Gastroesophageal sphincter (tissue), 4 donors: ENCODE results near the gene TOX4. TPM values are rescaled to one million over a fixed set of nuclear protein-coding genes. Genes with fewer than 3 reads are reported as not detected.

ENCODE experiments used
- ATAC-seq: fragments of 150-250 bp; one replicate; pipeline ENCODE4 v1.9.1; 2016; ENCODE audit warnings: mild to moderate bottlenecking, moderate library complexity
- H3K27ac ChIP-seq, 4 donors: fragments of 200-600 bp; sonication (generic) in 3 of 4; 1 replicate in 3 of 4; 2 replicates in 1 of 4; pipeline ENCODE4 v1.5.1; 2016 to 2019
- H3K27me3 ChIP-seq: fragments of 200-600 bp; sonication (generic); one replicate; pipeline ENCODE4 v1.5.1; 2019
- H3K36me3 ChIP-seq, 2 donors: fragments of 200-600 bp; sonication (generic); one replicate each; pipeline ENCODE4 v1.5.1; 2019; ENCODE audit warnings: control low read depth in 1 of 2
- H3K4me1 ChIP-seq, 3 donors: fragments of 200-600 bp; sonication (generic); 1 replicate in 2 of 3; 2 replicates in 1 of 3; pipeline ENCODE4 v1.5.1; 2016 to 2019; ENCODE audit warnings: control low read depth in 2 of 3
- H3K4me3 ChIP-seq, 2 donors: fragments of 200-600 bp; sonication (generic); one replicate each; pipeline ENCODE4 v1.5.1; 2019; ENCODE audit warnings: mild to moderate bottlenecking in 1 of 2, moderate library complexity in 1 of 2
- H3K9me3 ChIP-seq, 3 donors: fragments of 200-600 bp; sonication (generic); one replicate each; pipeline ENCODE4 v1.5.1; 2017 to 2019; ENCODE audit warnings: control low read depth in 2 of 3
- EP300 ChIP-seq: sonication (generic); formaldehyde crosslinking; IDR thresholded peaks from one replicate; pipeline ENCODE4 v1.6.1; 2017; ENCODE audit warnings: antibody characterized with exemption, mild to moderate bottlenecking
- POLR2A ChIP-seq, 2 donors: fragments of 450-650 bp; IDR thresholded peaks; one replicate each; pipeline ENCODE4 v1.6.1; 2017; ENCODE audit warnings: antibody characterized with exemption in 2 of 2, mild to moderate bottlenecking in 2 of 2, moderate library complexity in 1 of 2
- POLR2AphosphoS5 ChIP-seq: sonication (generic); formaldehyde crosslinking; IDR thresholded peaks from one replicate; pipeline ENCODE4 v1.6.1; 2017; ENCODE audit warnings: antibody characterized with exemption
- WGBS, 2 donors: methylation state at CpG; one replicate each; pipeline ENCODE4 v1.1.5; 2018; ENCODE audit warnings: low coverage in 1 of 2; 5-methylcytosine and 5-hydroxymethylcytosine counted together
- total RNA-seq, 4 donors: library from RNA; depleted of rRNA; stranded (reverse); fragments of >200 nt; gene quantifications; one replicate each; pipeline ENCODE4 v1.1.0, GENCODE V29; 2016
- TF ChIP-seq, protein P1 (sequence below), 4 experiments: fragments of 200-600 bp in 2 of 4; fragments of 450-650 bp in 2 of 4; sonication (generic) in 1 of 4; IDR thresholded peaks; one replicate each; pipeline ENCODE4 v1.5.1; 2017 to 2019; ENCODE audit warnings: antibody characterized with exemption in 4 of 4, mild to moderate bottlenecking in 2 of 4, moderate library complexity in 2 of 4

Gene TOX4
- total RNA-seq, 4 donors from 2014 or later: 39.8 to 82.4 (median 62.3) TPM

DNA sequence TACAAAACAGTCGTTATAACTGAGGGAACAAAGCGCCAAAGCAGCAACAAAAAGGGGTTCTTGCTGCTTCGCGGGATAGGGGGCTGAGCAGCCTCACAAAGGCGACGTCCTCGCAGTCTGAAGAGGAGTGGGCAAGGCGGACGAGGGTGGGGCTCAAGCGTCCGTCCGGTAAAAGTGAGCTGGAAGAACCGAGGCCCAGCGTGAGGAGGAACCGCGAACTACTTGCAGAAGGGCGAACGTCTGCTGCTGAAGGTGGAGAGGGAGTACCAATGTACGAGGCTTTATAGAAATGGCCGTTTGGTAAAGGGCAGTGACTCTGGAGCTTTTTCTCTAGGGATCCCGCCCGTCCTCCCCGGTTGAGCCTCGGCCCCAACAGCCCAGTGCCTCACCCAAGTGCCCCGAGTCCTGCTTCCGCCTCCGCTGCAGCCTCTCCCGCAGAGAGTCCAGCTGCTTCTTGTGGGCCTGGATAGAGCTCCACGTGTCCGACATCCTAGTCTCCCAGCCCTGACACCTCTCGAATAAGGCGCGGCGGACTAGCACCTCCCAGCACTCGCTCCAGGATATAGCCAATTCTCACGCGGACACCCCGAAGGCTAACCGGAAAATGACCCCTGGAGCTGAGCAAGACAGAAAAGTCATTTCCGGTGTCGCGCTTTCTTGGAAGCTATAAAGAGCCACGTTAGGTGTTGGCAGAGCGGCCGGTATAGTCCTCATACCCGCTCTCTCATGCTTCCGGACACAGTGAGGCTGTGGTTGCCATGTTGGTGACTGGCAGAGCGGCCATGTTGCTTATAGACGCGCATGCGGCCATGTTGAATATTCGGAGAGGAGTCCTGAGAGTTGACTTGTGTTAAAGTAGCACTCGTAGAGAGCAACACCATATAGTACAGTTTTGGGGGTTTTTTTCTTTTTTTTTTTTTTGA lies 34.0 kb downstream of the TOX4 start, which contains the start of gene METTL3:
Gene METTL3, minus strand, starts transcription at position 606 of the 923 bp plus-strand sequence. Its CDS starts 117 bp downstream, at position 489.
- H3K36me3 ChIP-seq: peaks cover 0 to 8% of the 10 kb centered on the region in 2 donors
- peak within 1 kb of the TSS; percentile 55 to 93 (median 82) for H3K27ac ChIP-seq
- H3K27me3 ChIP-seq: no peaks in the 10 kb centered on the region
- no peaks in the 10 kb centered on the region for H3K9me3 ChIP-seq
- H3K4me1 ChIP-seq: peaks cover 0 to 39% (median 12%) of the 10 kb centered on the region in 3 donors
- H3K4me3 ChIP-seq: peak within 1 kb of the TSS; percentile 70 to 75
- TF ChIP-seq POLR2A (IDR thresholded peaks at IDR 0.05) (peak; percentile 17 to 27), POLR2AphosphoS5 (peak; percentile 88), EP300 (no peak)
- ATAC-seq: peak; percentile 100
- 0 to 1% methylated on average over 5 to 14 of the region's 53 CpGs for WGBS, 2 donors

DNA sequence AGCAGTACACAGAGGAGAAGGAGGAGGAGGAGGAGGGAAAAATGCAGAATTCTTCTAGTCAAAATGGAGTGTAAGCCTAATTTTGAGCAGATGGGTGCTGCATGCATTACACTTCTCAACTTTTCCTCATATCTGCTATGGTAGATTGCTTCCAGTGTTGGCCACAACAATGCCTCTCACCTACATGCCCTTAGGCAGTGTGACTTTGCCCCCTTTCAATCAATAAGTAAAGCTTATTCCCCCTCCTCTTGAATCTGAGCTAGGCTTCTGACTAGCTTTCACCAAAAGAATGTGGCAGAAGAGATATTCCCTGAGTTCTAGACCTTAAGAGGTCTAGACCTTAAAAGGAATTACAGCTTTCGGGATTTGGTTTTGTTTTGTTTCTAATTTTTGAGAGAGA lies 37.3 kb downstream of the TOX4 start:
- Histone ChIP-seq H3K27ac (no peak overlapping the region), H3K9me3 (no peaks in the 10 kb centered on the region), H3K4me1 (peaks cover 0 to 19% (median 9%) of the 10 kb centered on the region in 3 donors), H3K4me3 (no peak overlapping the region), H3K27me3 (no peaks in the 10 kb centered on the region), H3K36me3 (no peaks in the 10 kb centered on the region)
- TF ChIP-seq EP300 (no peak), POLR2AphosphoS5 (no peak), POLR2A (IDR thresholded peaks at IDR 0.05) (no peak)
- TF ChIP-seq, protein P1, sequence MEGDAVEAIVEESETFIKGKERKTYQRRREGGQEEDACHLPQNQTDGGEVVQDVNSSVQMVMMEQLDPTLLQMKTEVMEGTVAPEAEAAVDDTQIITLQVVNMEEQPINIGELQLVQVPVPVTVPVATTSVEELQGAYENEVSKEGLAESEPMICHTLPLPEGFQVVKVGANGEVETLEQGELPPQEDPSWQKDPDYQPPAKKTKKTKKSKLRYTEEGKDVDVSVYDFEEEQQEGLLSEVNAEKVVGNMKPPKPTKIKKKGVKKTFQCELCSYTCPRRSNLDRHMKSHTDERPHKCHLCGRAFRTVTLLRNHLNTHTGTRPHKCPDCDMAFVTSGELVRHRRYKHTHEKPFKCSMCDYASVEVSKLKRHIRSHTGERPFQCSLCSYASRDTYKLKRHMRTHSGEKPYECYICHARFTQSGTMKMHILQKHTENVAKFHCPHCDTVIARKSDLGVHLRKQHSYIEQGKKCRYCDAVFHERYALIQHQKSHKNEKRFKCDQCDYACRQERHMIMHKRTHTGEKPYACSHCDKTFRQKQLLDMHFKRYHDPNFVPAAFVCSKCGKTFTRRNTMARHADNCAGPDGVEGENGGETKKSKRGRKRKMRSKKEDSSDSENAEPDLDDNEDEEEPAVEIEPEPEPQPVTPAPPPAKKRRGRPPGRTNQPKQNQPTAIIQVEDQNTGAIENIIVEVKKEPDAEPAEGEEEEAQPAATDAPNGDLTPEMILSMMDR (IDR thresholded peaks at IDR 0.05): no peak
- ATAC-seq: no peak
- WGBS, 2 donors: 100% methylated on average over 1 of the region's 1 CpG; no CpG with 5 or more reads in 1 of the 2 donors

DNA sequence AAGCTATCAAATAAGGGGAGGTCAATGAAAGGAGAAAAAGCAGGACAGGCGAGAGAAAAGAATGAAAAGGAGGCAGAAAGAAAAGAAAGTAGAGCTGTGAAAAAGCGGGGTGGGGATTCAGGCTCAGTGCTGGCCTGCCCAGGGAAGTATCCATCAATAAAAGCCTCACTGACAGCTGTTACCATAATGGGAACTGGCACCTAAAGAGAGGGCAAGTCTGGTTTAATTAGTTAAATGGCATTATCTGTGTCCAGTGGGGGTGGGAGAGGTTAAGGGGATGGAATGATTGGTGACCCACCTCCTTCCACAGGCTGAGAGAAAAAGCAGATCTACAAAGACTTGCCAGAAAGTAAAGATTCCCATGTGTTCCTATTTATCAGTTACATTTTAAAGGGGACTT lies 41.7 kb downstream of the TOX4 start:
- Histone ChIP-seq H3K9me3 (no peaks in the 10 kb centered on the region), H3K27ac (no peak overlapping the region), H3K4me3 (no peak overlapping the region), H3K27me3 (no peaks in the 10 kb centered on the region), H3K4me1 (no peaks in the 10 kb centered on the region), H3K36me3 (peaks cover 0 to 6% of the 10 kb centered on the region in 2 donors)
- no peak for ATAC-seq
- TF ChIP-seq, protein P1 (IDR thresholded peaks at IDR 0.05): no peak
- TF ChIP-seq POLR2AphosphoS5 (no peak), POLR2A (IDR thresholded peaks at IDR 0.05) (no peak), EP300 (no peak)
- WGBS, 2 donors: 60 to 61% methylated on average over 1 to 2 of the region's 2 CpGs

DNA sequence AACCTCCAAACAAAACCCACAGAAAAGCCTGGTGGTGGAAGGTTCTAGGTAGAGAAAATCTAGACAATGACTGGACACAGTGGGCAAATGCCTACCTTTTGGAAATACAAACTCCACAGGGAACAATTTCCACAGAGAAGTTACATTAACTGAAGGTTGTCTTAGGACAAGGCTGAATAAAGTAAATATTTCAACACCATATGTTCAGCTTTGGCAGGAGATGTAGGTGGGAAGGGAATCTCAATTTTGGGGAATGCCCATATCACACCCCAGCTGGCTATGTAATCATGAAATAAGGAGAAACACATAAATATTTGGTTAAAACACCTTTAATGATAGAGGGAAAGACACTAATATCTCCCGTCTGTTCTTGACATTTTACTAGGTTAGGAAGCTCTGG lies 43.8 kb downstream of the TOX4 start:
- WGBS, 2 donors: 46 to 67% methylated on average over 1 of the region's 1 CpG
- Histone ChIP-seq H3K4me1 (peaks cover 0 to 14% (median 6%) of the 10 kb centered on the region in 3 donors), H3K36me3 (peaks cover 0 to 21% of the 10 kb centered on the region in 2 donors), H3K9me3 (no peaks in the 10 kb centered on the region), H3K27me3 (no peaks in the 10 kb centered on the region), H3K27ac (no peak overlapping the region), H3K4me3 (no peak overlapping the region)
- no peak for TF ChIP-seq EP300
- TF ChIP-seq POLR2AphosphoS5: no peak
- TF ChIP-seq, protein P1 (IDR thresholded peaks at IDR 0.05): no peak
- TF ChIP-seq POLR2A (IDR thresholded peaks at IDR 0.05): no peak
- ATAC-seq: no peak

DNA sequence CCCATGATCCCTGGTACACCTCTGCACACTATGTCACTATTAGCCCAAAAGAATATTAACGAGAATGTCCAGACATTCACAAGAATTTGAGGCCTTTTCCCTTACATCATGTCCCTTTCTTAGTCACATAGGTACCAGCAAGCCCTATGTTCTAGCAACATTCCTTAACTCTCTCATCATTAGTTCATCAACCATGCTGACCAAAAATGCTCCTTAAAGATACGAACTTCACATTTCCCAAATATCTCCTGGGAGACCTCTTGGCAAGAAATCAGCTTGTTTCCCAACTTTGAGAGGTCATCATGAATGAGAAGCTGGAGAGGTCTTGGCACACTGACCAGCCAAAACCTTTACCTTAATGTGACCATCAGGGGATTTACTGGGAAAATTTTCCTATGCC lies 44.5 kb downstream of the TOX4 start:
- WGBS, 2 donors: 54 to 59% methylated on average over 2 of the region's 2 CpGs
- Histone ChIP-seq H3K9me3 (no peaks in the 10 kb centered on the region), H3K4me1 (peaks cover 0 to 17% (median 6%) of the 10 kb centered on the region in 3 donors), H3K27ac (no peak overlapping the region), H3K27me3 (no peaks in the 10 kb centered on the region), H3K36me3 (peaks cover 0 to 21% of the 10 kb centered on the region in 2 donors), H3K4me3 (no peak overlapping the region)
- no peak for ATAC-seq
- TF ChIP-seq POLR2A (IDR thresholded peaks at IDR 0.05) (no peak), POLR2AphosphoS5 (no peak), EP300 (no peak)
- TF ChIP-seq, protein P1 (IDR thresholded peaks at IDR 0.05): no peak
